Retina (tissue), 1 donor: ENCODE results near the gene DLK1.

Source experiments
- DNase-seq: peaks from one replicate; pipeline ENCODE4 v3.0.0-alpha.2; 2016

DLK1 gene

DNA sequence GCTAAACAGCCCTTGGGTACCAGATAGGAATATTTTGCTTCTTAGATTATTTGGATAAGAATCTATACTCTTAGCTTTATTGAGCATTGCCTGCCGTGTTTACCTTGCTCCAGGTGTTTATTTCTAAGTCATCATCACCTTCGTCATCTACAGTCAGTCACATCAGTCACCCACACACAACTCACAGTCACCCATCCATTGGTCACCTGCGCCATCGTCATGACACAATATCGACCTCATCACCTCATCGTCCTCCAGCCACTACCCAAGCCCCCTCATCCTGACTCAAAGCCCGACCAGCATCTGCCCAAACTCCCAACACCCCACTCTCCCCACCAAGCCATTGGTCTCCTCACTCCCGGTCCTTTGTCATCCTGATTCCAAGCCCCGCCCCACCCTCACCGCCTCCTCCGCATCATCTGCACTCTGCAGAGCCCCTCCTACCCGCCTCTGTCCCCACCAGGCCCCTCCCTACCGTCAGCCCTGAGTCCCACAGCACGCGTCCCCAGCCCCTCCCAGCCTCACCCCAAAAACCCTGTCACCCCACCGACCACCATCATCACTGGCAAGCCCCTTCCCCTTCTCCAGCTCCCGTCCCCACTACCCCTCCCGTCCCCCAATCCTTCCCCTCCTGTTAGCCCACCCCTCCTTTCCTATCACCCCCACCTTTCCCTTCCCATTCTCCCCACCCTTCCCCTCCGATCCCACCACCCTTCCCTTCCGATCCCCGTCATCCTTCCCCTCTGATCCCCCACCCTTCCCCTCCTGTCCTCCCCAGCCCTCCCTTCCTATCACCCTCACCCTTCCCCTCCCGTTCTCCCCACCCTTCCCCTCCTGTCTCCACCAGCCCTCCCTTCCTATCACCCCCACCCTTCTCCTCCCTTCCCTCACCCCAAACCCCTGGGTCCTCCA is 9.8 kb downstream of the DLK1 start:
- DNase-seq = no peak

DNA sequence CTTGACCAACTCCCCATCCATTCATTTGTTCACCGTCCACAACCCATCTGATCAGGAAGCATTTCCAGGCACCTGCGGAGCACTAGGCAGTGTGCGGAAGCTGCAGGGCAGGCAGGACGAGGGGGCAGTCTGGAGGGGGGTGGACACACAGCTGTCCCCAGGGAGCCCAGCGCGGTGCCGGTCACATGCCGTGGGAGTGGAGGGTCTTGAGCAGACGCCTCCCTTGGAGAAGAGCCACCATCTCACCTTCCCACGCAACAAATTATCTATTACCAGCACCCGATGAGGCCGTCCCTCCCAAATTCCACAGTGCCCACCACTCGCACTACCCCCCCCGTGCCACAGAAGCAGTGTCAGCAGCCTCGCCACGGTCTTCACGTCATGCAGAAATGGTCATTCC is 10.8 kb downstream of the DLK1 start:
- no peak for DNase-seq

DNA sequence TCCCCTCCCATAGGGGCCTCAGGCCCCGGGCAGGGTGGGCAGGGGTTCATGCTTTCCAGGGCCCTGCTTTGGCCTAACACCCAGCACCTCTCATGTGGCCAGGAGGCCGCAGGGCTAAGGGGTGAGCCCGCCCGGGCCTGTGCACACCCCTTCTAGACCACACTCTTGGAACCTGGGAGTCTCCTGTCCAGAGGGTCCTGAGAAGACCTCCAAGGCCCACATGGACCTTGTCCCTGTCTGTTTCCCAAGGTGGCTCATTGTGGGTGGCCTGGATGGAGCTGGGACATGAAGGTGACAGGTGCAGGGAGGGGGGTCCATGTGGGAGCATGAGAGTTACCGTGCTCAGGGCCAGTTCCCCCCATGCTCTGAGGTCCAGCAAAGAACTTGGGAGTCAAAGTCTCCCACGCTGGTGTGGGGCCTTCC is 11.6 kb downstream of the DLK1 start:
- DNase-seq = no peak

DNA sequence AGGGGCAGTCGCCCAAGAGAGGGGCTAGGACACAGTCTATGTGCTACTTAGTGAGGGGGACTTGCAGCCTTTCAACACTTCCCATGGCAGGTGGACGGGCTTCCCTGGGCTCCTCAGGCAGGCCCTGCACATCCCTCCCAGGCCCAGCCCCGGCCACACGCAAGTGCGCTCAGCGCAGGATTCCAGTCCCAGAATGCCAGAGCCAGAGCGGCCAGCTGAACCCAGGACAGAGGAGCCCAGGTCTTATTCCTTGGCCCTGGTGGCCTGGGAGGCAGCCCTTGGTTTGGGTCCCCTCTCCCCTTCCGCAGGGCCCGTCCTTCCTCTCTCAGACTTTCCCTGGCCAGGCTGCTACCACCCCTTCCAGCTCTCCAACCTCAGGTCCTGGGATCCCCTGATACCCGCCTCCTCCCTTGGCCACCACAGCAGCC is 12.0 kb downstream of the DLK1 start:
- DNase-seq = no peak

DNA sequence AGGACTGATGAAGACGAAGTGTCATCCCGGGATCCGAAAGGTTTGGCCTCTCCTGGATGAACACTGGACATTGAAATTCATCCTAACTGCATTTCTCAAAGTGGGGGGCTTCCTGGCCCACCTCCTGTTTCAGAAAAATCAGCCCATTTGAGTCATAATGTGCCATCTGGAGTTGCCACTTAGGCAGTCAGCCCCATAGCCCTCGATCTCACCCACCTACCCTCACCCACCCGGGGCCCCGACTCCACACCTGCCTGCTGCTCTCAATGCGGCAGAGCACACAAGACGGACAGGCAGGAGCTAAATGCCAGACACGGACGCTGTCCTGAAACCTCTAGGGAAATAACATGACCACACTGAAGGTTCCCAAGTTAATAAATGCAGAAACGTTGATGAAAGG is 12.6 kb downstream of the DLK1 start:
- DNase-seq = no peak

DNA sequence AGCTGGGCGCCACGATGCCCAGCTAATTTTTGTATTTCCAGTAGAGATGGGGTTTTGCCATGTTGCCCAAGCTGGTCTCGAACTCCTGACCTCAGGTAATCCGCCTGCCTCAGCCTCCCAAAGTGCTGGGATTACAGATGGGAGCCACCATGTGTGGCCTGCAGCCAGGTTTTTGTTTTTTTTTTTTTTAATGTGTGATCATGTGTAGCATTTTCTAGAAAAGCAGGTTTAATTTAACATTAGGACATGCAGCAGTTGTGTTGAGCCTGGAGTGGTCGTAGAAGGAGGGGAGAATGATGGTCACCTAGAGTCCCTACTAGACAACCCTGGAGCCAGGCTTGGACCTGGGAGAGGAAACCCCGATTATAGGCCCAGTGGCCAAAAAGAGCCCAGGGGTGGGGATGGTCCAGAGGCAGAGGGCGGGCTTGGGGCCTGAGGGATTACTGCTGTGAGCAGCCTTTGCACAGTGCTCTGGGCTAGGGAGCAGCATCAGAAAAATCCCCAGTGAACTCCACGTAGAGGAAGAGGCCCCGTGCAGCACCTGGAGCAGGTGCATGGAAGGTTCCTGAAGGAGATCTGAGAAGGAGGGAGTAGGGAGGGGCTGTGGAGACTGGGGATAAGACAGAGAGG is 13.6 kb downstream of the DLK1 start:
- no peak for DNase-seq

DNA sequence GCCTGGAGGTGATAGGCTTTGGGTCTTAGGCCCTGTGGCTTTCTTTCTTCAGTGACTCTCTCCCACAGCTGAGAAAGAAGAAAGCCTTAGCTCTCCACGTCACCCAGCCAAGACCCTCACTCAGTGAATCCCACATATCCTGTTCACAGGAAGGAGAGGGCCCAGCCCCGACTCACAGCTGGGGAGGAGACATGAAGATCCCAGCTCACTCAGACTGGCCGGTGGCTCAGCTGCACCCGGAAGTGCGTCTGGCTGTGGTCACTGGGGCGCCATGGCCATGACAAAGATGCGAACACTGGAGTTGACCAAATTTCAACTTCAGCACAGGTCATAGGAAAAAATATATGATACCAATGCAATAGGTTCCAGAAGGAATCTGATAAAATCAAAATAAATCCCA is 14.2 kb downstream of the DLK1 start:
- DNase-seq = no peak

DNA sequence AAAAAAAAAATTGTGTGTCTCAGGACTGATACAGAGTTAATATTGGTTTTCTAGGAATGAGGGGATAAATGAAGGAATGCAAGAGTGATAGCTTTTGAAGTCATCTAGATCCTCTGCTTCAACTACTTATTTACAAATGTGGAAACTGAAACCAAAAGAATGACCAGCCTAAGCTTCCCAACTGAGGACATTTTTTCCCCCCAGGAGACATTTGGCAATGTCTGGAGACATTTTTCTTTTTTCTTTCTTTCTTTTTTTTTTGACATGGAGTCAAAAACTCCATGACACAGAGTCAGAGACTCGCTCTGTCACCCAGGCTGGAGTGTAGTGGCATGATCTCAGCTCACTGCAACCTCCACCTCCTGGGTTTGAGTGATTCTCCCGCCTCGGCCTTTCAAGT is 15.3 kb downstream of the DLK1 start:
- DNase-seq = no peak

DNA sequence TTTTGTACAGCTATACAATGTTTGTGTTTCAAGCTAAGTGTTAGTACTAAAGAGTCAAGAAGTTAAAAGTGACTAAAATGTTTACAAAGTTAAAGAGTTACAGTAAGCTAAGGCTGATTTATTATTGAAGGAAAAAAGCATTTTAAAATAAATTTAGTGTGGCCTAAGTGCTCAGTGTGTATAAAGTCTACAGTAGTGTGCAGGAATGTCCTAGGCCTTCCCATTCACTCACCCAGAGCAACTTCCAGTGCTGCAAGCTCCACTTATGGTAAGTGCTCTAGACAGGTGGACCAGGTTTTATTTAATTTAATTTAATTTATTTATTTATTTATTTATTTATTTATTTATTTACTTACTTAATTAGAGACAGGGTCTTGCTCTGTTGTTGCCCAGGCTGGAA is 19.6 kb downstream of the DLK1 start:
- no peak for DNase-seq

DNA sequence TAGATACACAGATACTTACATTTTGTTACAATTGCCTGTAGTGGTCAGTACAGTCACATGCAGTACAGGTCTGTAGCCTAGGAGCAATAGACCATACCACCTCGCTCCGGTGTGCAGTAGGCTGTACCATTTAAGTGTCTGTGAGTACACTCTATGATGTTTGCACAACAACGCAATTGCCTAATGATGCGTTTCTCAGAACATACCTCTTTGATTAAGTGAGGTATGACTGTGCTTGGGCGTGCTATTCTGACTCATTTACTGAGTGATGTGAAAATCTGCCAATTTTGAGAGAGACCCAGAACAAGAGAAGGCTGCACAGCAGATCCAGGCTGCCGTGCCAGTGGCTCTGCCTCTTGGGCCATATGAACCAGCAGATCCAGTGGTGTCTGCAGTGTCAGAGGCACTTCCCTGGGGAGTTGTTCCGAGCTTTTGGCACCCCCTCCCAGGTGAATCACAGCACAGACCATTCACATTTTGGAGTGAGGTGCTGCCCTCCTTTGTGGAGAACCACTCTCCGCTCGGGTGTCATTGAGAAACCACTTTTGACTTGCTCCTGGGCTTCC is 20.4 kb downstream of the DLK1 start:
- DNase-seq = no peak

DNA sequence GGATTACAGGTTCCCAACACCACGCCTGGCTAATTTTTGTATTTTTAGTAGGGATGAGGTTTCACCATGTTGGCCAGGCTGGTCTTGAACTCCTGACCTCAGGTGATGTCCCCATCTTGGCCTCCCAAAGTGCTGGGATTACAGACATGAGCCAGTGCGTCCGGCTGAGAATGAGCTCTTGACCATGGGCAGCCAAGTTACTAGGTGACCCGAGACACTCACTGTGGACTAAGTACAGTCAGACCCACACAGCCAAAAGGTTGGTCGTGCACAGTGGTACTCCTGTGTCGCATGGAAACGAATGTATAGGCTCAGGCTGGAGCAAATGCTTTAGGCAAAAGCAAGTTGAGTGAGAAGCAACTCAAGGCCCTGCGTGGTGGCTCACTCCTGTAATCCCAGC is 21.0 kb downstream of the DLK1 start:
- no peak for DNase-seq

DNA sequence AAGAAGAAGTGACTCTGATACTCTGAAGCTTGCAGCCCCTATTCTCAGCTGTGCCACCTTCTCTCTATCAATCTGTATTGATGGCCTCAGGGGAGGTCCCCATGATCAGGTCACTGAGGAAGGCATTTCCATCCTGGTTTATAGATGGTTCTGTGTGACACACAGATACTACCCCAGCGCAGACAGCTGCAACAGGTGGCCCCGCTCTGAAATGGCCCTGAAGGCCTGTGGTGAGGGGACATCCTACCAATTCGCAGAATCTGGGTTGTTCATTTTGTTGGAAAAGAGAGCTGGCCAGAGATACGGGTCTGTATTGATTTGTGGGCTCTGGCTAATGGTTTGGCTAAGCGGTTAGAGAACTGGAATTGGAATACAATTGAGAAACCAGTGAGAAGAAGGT is 21.7 kb downstream of the DLK1 start:
- no peak for DNase-seq

DNA sequence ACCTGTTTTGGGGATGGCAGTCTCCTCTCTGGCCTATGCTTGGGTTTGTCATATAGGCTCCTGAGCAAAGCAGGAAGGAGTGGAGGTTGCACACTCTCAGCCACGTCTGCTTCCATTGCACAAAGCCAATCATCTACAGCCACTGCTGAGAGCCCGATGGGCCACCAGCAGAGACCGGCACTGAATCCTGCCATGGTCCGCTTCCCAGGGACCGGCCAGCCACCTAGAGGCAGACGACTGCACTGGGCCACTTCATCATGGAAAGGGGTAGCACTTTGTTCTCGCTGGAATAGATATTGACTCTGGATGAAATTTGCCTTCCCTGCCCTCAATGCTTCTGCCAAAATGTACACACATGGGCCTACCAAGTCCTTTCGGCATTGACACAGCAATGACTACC is 22.3 kb downstream of the DLK1 start:
- no peak for DNase-seq

DNA sequence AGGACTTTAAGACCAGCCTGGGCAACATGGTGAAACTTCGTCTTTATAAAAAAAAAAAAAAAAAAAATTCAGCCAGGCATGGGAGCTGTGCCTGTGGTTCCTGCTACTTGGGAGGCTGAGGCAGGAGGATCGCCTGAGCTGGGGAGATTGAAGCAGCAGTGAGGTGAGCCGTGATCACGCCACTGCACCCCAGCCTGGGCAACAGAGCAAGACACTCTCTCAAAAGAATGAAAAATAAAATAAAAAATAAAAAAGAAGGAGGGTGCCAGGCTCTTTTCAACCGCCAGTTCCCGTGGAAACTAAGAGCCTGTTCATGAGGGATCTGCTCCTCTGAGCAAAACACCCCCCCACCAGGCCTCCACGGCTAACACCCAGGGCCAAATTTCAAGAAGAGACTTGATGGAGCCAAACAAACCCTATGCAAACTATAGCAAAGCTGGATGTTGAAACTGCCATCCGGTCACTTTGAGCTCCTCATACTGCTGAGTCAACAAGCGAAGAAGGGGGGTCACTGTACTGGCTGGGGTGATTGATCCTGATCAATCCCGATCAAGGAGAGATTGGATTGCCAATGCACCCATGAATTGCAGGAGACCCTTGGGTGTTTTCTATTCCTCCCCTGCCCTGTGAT is 23.4 kb downstream of the DLK1 start:
- no peak for DNase-seq

DNA sequence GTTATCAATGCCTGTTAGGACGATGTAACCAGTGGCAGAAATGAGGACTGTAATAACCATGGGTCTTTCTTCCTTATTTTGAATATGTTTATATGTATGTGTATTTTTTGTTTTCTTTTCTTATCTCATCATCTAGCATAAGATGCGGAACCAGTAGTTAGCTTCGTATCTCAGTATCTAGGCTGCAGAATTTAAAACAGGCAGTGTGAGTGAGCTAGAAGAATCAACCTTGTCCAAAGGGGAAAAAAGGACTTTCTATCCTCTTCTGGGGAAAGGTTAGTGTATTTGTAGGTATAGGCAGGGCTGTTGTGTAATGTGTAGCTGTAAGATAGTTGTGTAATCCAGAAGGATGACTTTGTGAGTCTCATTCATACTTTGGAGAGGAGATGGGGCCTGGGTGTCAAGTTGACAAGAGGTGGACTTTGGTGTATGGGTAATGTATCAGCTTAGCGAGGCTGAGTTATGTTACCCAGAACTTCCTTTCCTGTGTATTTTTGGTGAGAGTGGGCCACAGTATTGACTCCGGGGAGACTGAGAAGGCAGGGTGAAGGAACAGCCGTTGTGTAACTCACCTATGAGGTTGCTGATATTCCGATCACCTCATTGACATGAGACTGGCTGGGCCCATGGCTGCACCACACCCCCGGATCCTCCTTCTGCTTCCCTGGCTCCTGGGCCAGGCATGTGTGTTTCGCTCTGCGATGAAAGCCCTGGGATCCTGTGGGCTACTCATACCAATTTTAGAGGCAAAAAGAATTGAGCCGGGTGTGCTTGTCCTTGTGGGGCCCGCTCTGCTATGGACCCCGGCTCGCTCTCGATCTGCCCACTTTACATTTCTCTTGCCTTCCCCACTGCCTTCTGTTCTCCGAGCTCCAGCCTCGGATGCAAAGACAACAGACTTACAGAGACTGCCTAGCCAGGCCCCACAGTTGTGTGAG is 24.3 kb downstream of the DLK1 start:
- no peak for DNase-seq

DNA sequence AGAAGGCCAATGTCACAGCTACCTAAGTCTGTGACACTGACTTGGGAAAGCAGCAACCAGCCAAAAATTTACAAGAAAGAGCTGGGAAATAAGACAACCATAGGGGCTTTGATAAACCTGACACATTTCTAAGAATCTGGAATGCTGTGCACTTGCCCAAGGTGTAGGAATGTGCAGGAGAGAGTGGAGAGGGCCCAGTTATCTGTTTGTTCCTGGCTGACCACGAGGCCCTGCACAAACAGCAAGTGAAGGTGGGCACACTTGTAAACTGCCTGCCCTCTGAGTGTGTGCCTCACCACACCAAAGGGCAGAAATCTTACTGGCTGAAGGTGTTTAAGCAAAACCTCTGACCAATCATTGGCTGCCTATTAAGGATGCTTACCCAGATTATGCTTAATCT is 27.3 kb downstream of the DLK1 start:
- DNase-seq = no peak

DNA sequence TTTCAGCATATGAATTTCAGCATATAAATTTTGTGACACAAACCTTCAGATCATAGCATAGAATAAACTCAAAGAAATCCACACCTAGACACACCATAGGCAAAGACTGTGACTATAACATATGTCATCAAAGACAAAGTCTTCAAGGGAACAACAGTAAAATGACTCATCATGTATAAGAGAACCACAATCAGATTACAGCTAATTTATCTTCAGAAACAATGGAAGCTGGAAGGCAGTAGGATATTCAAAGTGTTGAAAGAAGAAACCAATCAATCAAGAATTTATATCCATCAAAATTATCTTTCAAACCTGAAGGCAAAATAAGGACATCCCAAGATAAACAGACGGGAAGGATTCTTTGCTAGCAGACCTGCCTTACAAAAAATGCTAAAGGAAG is 29.0 kb downstream of the DLK1 start:
- DNase-seq = no peak

DNA sequence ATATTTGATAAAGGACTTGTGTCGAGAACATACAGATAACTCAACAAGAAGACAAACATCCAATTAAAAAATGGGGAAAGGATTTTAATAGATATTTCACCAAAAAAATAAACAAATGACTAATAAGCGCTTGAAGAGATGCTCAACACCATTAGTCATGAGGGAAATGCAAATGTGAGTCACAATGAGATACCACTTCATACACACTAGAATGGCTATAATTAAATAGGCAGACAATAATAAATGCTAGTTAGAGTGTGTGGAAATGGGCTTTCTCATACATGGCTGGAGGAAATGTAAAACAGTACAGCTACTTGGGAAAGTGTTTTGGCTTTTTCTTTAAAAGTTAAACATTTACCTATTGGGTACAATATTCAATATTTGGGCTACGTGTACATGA is 34.8 kb downstream of the DLK1 start:
- DNase-seq = no peak

DNA sequence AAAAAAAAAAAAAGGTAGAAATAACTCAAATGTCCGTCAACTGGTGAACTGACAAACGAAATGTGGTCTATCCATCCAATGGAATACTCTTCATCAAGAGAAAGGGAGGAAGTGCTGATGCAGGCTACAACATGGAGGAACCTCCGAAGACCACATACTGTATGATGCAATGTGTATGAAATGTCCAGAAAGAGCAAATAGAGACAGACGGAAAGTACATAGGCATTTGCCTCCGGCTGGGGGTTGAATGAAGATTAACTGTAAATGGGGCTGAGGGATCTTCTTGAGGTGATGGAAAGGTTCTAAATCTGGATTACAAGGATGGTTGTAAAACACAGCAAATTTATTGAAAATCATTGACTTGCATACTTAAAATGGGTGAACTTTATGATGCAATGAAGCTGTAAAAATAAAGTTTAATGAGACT is 35.4 kb downstream of the DLK1 start:
- DNase-seq = no peak

DNA sequence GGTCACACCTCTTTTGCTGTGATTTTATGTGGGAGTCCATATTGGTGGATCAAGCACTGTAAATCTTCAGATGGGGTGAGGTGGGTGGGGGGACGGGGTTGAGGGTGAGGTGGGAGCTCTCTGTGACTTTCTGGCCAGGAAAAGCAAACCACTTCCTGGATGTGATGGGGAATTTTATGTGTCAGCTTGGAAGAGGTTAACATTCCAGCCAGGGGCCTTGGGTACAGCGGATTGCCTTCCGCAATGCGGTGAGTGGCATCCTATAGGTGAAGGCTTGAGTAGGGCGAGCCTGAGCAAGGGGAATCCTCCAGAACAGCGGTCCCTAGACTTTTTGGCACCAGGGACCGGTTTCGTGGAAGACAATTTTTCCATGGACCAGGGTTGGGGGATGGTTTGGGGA is 36.2 kb downstream of the DLK1 start:
- DNase-seq = no peak

DNA sequence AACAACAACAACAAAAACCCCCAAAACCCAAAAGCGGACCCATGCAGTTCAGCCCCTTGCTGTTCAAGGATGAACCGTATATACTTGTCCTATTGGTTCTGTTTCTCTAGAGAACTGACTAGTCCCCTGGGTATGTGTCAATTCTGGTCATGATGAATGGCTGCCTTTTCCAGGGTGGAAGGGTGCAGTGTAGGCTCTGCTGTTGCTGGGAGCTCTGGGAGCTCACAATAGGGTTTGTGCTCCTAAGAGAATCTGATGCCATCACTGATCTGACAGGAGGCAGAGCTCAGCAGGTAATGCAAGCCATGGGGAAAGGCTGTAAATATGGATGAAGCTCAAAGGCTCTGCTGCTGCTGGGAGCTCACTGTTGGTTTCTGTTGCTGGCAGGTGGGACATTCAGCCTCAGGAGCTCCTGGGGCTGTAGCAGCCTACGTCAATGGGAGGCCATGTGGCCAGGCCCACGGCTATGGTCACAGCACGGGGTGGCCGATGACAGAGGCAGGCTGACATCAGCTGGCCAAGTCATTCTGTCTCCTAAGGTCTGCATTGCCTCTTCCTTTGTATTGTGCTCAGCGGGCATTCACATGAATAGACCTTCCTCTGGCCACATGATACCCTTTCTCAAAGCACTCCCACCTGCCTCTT is 37.9 kb downstream of the DLK1 start:
- DNase-seq = no peak

DNA sequence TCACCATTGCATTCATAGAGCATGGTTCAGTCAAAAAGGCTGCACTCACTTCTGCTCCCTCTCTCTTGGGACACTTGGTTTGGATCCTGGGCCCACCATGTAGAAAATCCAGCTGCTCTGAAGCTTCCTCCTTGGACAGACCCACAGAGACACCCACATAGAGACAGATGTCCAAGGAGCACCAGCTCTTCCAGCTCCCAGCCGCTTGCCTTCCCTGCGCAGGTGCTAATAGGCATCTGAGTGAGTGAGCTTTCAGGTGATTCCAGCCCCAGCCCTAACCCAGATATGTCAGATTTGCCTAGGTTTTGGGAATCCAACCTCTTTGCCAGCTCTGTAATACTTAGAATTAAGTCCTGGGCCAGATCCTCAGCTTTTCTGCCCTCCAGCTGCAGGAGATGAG is 38.6 kb downstream of the DLK1 start:
- DNase-seq = no peak
